Neural progenitor cell (in vitro differentiated cells): ENCODE measurements around the gene KATNBL1. TPM values are rescaled to one million over a fixed set of nuclear protein-coding genes. Genes with fewer than 3 reads are reported as not detected.
"Not testable (repeated sequence)": the region's sequence is repeated elsewhere in the genome, so short reads cannot be mapped to it uniquely, and the experiment has no call there.

Experiments used
- DNase-seq: peaks from one replicate; pipeline ENCODE4 v3.0.0-alpha.2; 2016; ENCODE audit warnings: low spot score
- H2AFZ ChIP-seq: fragments of 200-600 bp; sonication (generic); replicated peaks from 2 replicates; pipeline ENCODE4 v1.6.1; 2016; ENCODE audit warnings: antibody characterized with exemption
- H3F3A ChIP-seq: fragments of 200-600 bp; sonication (generic); 2 replicates; pipeline ENCODE4 v1.6.1; 2016; ENCODE audit warnings: antibody characterized with exemption, low read depth
- H3K27ac ChIP-seq: fragments of 200-600 bp; sonication (generic); 2 replicates; pipeline ENCODE4 v1.5.1; 2016; ENCODE audit warnings: mild to moderate bottlenecking
- H3K27me3 ChIP-seq: fragments of 200-600 bp; sonication (generic); 2 replicates; pipeline ENCODE4 v1.6.1; 2016; ENCODE audit warnings: mild to moderate bottlenecking, moderate library complexity
- H3K36me3 ChIP-seq: fragments of 200-600 bp; sonication (generic); 2 replicates; pipeline ENCODE4 v1.5.1; 2016
- H3K4me1 ChIP-seq: fragments of 200-600 bp; sonication (generic); 2 replicates; pipeline ENCODE4 v1.6.1; 2016; ENCODE audit warnings: mixed run types
- H3K4me2 ChIP-seq: fragments of 200-600 bp; sonication (generic); 2 replicates; pipeline ENCODE4 v1.6.1; 2016
- H3K4me3 ChIP-seq: fragments of 200-600 bp; sonication (generic); 2 replicates; pipeline ENCODE4 v1.5.1; 2016
- H3K79me2 ChIP-seq: fragments of 200-600 bp; sonication (generic); 2 replicates; pipeline ENCODE4 v1.6.1; 2016; ENCODE audit warnings: low read depth
- H3K9ac ChIP-seq: fragments of 200-600 bp; sonication (generic); 2 replicates; pipeline ENCODE4 v1.6.1; 2016
- H3K9me3 ChIP-seq: fragments of 200-600 bp; sonication (generic); 2 replicates; pipeline ENCODE4 v1.5.1; 2016; ENCODE audit warnings: low read depth
- H4K20me1 ChIP-seq: fragments of 200-600 bp; sonication (generic); 2 replicates; pipeline ENCODE4 v1.6.1; 2016; ENCODE audit warnings: low read depth
- H3K27ac Mint-ChIP-seq: 3 replicates; pipeline ENCODE4 v1.8.0; 2021; ENCODE audit warnings: mixed read lengths
- H3K27me3 Mint-ChIP-seq: 2 replicates; pipeline ENCODE4 v1.8.0; 2022; ENCODE audit warnings: low read depth, mild to moderate bottlenecking, inconsistent platforms, moderate library complexity, mixed read lengths; ENCODE audit not compliant: insufficient read depth
- H3K36me3 Mint-ChIP-seq: 3 replicates; pipeline ENCODE4 v1.8.0; 2021; ENCODE audit warnings: mixed read lengths
- H3K4me1 Mint-ChIP-seq: 3 replicates; pipeline ENCODE4 v1.8.0; 2021; ENCODE audit warnings: mixed read lengths
- H3K4me3 Mint-ChIP-seq: 3 replicates; pipeline ENCODE4 v1.8.0; 2021; ENCODE audit warnings: mild to moderate bottlenecking, moderate library complexity, mixed read lengths
- H3K9me3 Mint-ChIP-seq: 3 replicates; pipeline ENCODE4 v1.8.0; 2020; ENCODE audit warnings: mixed read lengths
- EZH2 ChIP-seq: fragments of 200-600 bp; sonication (generic); IDR thresholded peaks from 2 replicates; pipeline ENCODE4 v1.6.1; 2017; ENCODE audit warnings: antibody characterized with exemption, mild to moderate bottlenecking, moderate library complexity
- EZH2phosphoT487 ChIP-seq: fragments of 200-600 bp; sonication (generic); IDR thresholded peaks from 2 replicates; pipeline ENCODE4 v1.6.1; 2017; ENCODE audit warnings: antibody characterized with exemption
- total RNA-seq: library from RNA; depleted of rRNA; stranded (reverse); fragments of >200 nt; gene quantifications from 2 replicates; pipeline ENCODE4 v1.2.3, GENCODE V29; 2015; ENCODE audit warnings: low replicate concordance
- TF ChIP-seq, protein P1 (sequence below): fragments of 200-600 bp; sonication (generic); IDR thresholded peaks from 2 replicates; pipeline ENCODE4 v1.5.1; 2017; ENCODE audit warnings: antibody characterized with exemption, mild to moderate bottlenecking

KATNBL1 gene
- total RNA-seq, 1 donor from 2014 or later, result 178 TPM

DNA sequence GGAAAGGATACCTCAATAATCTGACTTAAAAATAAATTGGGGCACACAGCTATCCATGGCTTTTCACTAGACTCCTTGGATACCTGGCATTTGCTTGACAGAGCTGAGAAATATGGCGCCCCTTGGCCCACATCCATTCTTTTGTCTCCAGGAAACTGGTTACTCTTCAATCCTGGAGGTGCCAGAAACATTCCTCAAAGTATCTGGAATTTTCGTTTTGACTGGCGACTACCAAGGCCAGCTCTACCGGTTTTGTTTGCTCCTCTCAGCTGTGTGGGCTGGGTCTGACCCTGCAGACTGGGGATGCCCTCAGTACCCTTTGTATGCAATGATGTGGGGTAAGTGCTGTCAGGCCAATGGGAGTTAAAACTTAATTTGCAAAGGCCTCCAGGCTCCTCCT is 27.0 kb downstream of the KATNBL1 start:
- no peak overlapping the region for H3K4me3 ChIP-seq
- peaks cover 38% of the 10 kb centered on the region for H3K9me3 Mint-ChIP-seq
- no peaks in the 10 kb centered on the region for H3K36me3 ChIP-seq
- no peaks in the 10 kb centered on the region for H3K4me1 ChIP-seq
- no peak overlapping the region for H3K27ac ChIP-seq
- no peaks in the 10 kb centered on the region for H3F3A ChIP-seq
- no peak overlapping the region for H3K4me2 ChIP-seq
- H3K9ac ChIP-seq, result no peak overlapping the region
- H3K79me2 ChIP-seq, result peaks cover 95% of the 10 kb centered on the region
- peak; percentile 2 for DNase-seq
- no peaks in the 10 kb centered on the region for H3K4me1 Mint-ChIP-seq
- H3K9me3 ChIP-seq, result no peaks in the 10 kb centered on the region
- no peak overlapping the region for H3K4me3 Mint-ChIP-seq
- TF ChIP-seq, protein P1, sequence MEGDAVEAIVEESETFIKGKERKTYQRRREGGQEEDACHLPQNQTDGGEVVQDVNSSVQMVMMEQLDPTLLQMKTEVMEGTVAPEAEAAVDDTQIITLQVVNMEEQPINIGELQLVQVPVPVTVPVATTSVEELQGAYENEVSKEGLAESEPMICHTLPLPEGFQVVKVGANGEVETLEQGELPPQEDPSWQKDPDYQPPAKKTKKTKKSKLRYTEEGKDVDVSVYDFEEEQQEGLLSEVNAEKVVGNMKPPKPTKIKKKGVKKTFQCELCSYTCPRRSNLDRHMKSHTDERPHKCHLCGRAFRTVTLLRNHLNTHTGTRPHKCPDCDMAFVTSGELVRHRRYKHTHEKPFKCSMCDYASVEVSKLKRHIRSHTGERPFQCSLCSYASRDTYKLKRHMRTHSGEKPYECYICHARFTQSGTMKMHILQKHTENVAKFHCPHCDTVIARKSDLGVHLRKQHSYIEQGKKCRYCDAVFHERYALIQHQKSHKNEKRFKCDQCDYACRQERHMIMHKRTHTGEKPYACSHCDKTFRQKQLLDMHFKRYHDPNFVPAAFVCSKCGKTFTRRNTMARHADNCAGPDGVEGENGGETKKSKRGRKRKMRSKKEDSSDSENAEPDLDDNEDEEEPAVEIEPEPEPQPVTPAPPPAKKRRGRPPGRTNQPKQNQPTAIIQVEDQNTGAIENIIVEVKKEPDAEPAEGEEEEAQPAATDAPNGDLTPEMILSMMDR, result no peak
- no peak for TF ChIP-seq EZH2
- no peak for TF ChIP-seq EZH2phosphoT487
- no peaks in the 10 kb centered on the region for H3K27me3 ChIP-seq
- H4K20me1 ChIP-seq, result no peaks in the 10 kb centered on the region
- peaks cover 43% of the 10 kb centered on the region for H3K36me3 Mint-ChIP-seq
- peaks cover 3% of the 10 kb centered on the region for H3K27me3 Mint-ChIP-seq
- H2AFZ ChIP-seq, result no peak overlapping the region
- no peak overlapping the region for H3K27ac Mint-ChIP-seq

DNA sequence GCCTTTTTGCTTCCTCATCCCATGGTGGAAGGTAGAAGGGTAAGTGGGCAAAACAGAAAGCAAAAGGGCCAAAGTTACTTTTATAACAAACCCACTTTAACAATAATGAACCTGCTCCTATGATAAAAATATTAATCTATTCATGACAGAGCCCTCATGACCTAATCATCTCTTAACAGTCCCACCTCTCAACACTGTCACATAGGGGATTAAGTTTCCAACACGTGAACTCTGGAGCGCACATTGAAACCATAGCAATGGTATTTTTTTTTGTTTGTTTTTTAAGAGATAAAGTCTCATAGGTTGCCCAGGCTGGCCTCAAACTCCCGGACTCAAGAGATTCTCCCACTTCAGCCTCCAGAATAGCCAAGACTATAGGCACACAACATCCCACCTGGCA is 30.7 kb downstream of the KATNBL1 start:
- Mint-ChIP-seq H3K4me3 (no peak overlapping the region), H3K27ac (no peak overlapping the region), H3K9me3 (peaks cover 35% of the 10 kb centered on the region), H3K36me3 (peaks cover 37% of the 10 kb centered on the region), H3K4me1 (no peaks in the 10 kb centered on the region), H3K27me3 (no peaks in the 10 kb centered on the region)
- no peak overlapping the region for H3K9ac ChIP-seq
- H3K36me3 ChIP-seq, result no peaks in the 10 kb centered on the region
- DNase-seq, result no peak
- H2AFZ ChIP-seq, result no peak overlapping the region
- H3K4me3 ChIP-seq, result no peak overlapping the region
- H3K27ac ChIP-seq, result no peak overlapping the region
- no peaks in the 10 kb centered on the region for H3K9me3 ChIP-seq
- peaks cover 94% of the 10 kb centered on the region for H3K79me2 ChIP-seq
- no peaks in the 10 kb centered on the region for H3K4me1 ChIP-seq
- no peak for TF ChIP-seq EZH2phosphoT487
- no peak for TF ChIP-seq EZH2
- TF ChIP-seq, protein P1, result no peak
- no peaks in the 10 kb centered on the region for H3K27me3 ChIP-seq
- no peaks in the 10 kb centered on the region for H3F3A ChIP-seq
- H3K4me2 ChIP-seq, result no peak overlapping the region
- no peaks in the 10 kb centered on the region for H4K20me1 ChIP-seq

DNA sequence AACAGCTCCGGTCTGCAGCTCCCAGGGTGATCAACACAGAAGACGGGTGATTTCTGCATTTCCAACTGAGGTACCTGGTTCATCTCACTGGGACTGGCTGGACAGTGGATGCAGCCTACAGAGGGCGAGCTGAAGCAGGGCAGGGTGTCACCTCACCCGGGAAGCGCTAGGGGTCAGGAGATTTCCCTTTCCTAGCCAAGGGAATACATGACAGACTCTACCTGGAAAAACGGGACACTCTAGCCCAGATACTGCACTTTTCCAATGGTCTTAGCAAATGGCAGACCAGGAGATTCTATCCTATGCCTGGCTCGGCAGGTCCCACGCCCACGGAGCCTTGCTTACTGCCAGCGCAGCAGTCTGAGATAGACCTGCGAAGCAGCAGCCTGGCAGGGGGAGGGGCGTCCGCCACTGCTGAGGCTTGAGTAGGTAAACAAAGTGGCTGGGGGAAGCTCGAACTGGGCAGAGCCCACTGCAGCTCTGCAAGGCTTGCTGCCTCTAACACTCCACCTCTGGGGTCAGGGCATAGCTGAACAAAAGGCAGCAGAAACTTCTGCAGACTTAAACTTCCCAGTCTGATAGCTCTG is 43.8 kb downstream of the KATNBL1 start:
- H3K4me3 Mint-ChIP-seq, H3K36me3 ChIP-seq, H3K27ac ChIP-seq, H3K27ac Mint-ChIP-seq, H3K27me3 ChIP-seq, H4K20me1 ChIP-seq, H3K9ac ChIP-seq, H3K4me1 Mint-ChIP-seq, H3K9me3 ChIP-seq, H3K27me3 Mint-ChIP-seq, H3K4me1 ChIP-seq: not testable (repeated sequence)
- H3F3A ChIP-seq, result peaks cover 18% of the 10 kb centered on the region
- H3K79me2 ChIP-seq, result peaks cover 87% of the 10 kb centered on the region
- H3K4me2 ChIP-seq, result peak overlapping the region; percentile 61
- DNase-seq, result peak; percentile 27
- H2AFZ ChIP-seq, result peak overlapping the region; percentile 79
- Mint-ChIP-seq H3K9me3 (peaks cover 67% of the 10 kb centered on the region), H3K36me3 (peaks cover 41% of the 10 kb centered on the region)
- peak overlapping the region; percentile 30 for H3K4me3 ChIP-seq
- TF ChIP-seq, protein P1, result peak; percentile 45
